SU-DHL-6 (cell line): ENCODE results near the gene MCM9.

Source experiments
- H2AFZ ChIP-seq: fragments of 200-600 bp; sonication (generic); 2 replicates; pipeline ENCODE4 v1.6.1; 2014; ENCODE audit warnings: low read depth, mild to moderate bottlenecking, moderate library complexity, mixed read lengths, antibody characterized with exemption, low read length; ENCODE audit not compliant: severe bottlenecking
- H3F3A ChIP-seq: fragments of 200-600 bp; shearing (Covaris generic); 2 replicates; pipeline ENCODE4 v1.6.0; 2016; ENCODE audit warnings: antibody characterized with exemption, mild to moderate bottlenecking; ENCODE audit not compliant: insufficient read depth
- H3K27ac ChIP-seq: fragments of 200-600 bp; sonication (generic); 2 replicates; pipeline ENCODE4 v1.5.1; 2016; ENCODE audit warnings: low read depth, mild to moderate bottlenecking, low read length, moderate library complexity, mixed read lengths
- H3K27me3 ChIP-seq: fragments of 200-600 bp; sonication (generic), shearing (Covaris generic); 2 replicates; pipeline ENCODE4 v1.6.0; 2014; ENCODE audit warnings: mild to moderate bottlenecking, low read length
- H3K36me3 ChIP-seq: fragments of 200-600 bp; sonication (generic); 2 replicates; pipeline ENCODE4 v1.6.1; 2014; ENCODE audit warnings: mild to moderate bottlenecking, low read length, mixed read lengths
- H3K4me2 ChIP-seq: fragments of 300-600, 200-600 bp; shearing (Covaris generic), sonication (generic); 2 replicates; pipeline ENCODE4 v1.6.0; 2014; ENCODE audit warnings: low read length, low read depth, mild to moderate bottlenecking; ENCODE audit not compliant: poor library complexity, severe bottlenecking
- H3K4me3 ChIP-seq: fragments of 200-600 bp; sonication (generic); 2 replicates; pipeline ENCODE4 v1.5.1; 2014; ENCODE audit warnings: antibody characterized with exemption, low read length, mild to moderate bottlenecking, mixed read lengths; ENCODE audit not compliant: insufficient read depth, poor library complexity, severe bottlenecking
- H3K79me2 ChIP-seq: fragments of 200-600 bp; sonication (generic); 2 replicates; pipeline ENCODE4 v1.6.1; 2014; ENCODE audit warnings: mild to moderate bottlenecking, low read length, moderate library complexity; ENCODE audit not compliant: insufficient read depth
- H3K9ac ChIP-seq: fragments of 200-600 bp; sonication (generic); 2 replicates; pipeline ENCODE4 v1.7.0; 2014; ENCODE audit warnings: mild to moderate bottlenecking, low read length
- H3K9me2 ChIP-seq: fragments of 200-600 bp; sonication (generic); replicated peaks from 2 replicates; pipeline ENCODE4 v1.6.1; 2014; ENCODE audit warnings: low read length; ENCODE audit not compliant: insufficient read depth
- H3K9me3 ChIP-seq: fragments of 200-600 bp; sonication (generic); 2 replicates; pipeline ENCODE4 v1.6.1; 2014; ENCODE audit warnings: low read length, mixed read lengths; ENCODE audit not compliant: insufficient read depth
- H4K20me1 ChIP-seq: fragments of 200-600 bp; sonication (generic); 2 replicates; pipeline ENCODE4 v1.6.1; 2014; ENCODE audit warnings: low read depth, mild to moderate bottlenecking, antibody characterized with exemption, low read length, moderate library complexity, mixed read lengths
- CTCF ChIP-seq: fragments of 200-600 bp; sonication (generic); IDR thresholded peaks from one replicate; pipeline ENCODE4 v1.5.1; 2017; ENCODE audit warnings: antibody characterized with exemption, mild to moderate bottlenecking, low read length, moderate library complexity; ENCODE audit not compliant: insufficient read depth, poor library complexity, severe bottlenecking
- EZH2phosphoT487 ChIP-seq: fragments of 200-600 bp; sonication (generic), shearing (Covaris generic); conservative IDR thresholded peaks from 2 replicates; pipeline ENCODE4 v1.6.1; 2018; ENCODE audit warnings: mild to moderate bottlenecking, antibody characterized with exemption, low read length, moderate library complexity, mixed read lengths

Gene MCM9

GRCh38 chr6:118971682-118972081, 36.7 kb upstream of the MCM9 start:
- no peak for TF ChIP-seq EZH2phosphoT487
- no peak for TF ChIP-seq CTCF
- H3K27me3 ChIP-seq: no peaks in the 10 kb centered on the region
- no peak overlapping the region for H2AFZ ChIP-seq
- H3K79me2 ChIP-seq: no peaks in the 10 kb centered on the region
- no peak overlapping the region for H3K27ac ChIP-seq
- no peak overlapping the region for H3K4me2 ChIP-seq
- H3K9ac ChIP-seq: no peak overlapping the region
- H3K36me3 ChIP-seq: no peaks in the 10 kb centered on the region
- no peaks in the 10 kb centered on the region for H3F3A ChIP-seq
- H3K9me3 ChIP-seq: no peaks in the 10 kb centered on the region
- H3K4me3 ChIP-seq: no peak overlapping the region
- H3K9me2 ChIP-seq: no peaks in the 10 kb centered on the region
- H4K20me1 ChIP-seq: no peaks in the 10 kb centered on the region

- Histone ChIP-seq H3K79me2 (no peaks in the 10 kb centered on the region), H4K20me1 (no peaks in the 10 kb centered on the region), H3K36me3 (no peaks in the 10 kb centered on the region), H3K27ac (no peak overlapping the region), H2AFZ (no peak overlapping the region), H3K9me3 (no peaks in the 10 kb centered on the region), H3K4me2 (no peak overlapping the region), H3K9me2 (no peaks in the 10 kb centered on the region), H3K4me3 (no peak overlapping the region), H3K9ac (no peak overlapping the region), H3K27me3 (no peaks in the 10 kb centered on the region), H3F3A (no peaks in the 10 kb centered on the region)
- TF ChIP-seq EZH2phosphoT487: no peak
- no peak for TF ChIP-seq CTCF
Observed at GRCh38 chr6:118970866-118971265, 35.9 kb upstream of the MCM9 start.

- H3K4me3 ChIP-seq: no peak overlapping the region
- H3K9ac ChIP-seq: no peak overlapping the region
- no peak overlapping the region for H3K4me2 ChIP-seq
- no peaks in the 10 kb centered on the region for H3F3A ChIP-seq
- no peaks in the 10 kb centered on the region for H3K36me3 ChIP-seq
- H3K79me2 ChIP-seq: no peaks in the 10 kb centered on the region
- H3K27me3 ChIP-seq: no peaks in the 10 kb centered on the region
- H3K9me3 ChIP-seq: no peaks in the 10 kb centered on the region
- H4K20me1 ChIP-seq: no peaks in the 10 kb centered on the region
- TF ChIP-seq EZH2phosphoT487: no peak
- TF ChIP-seq CTCF: no peak
- H3K9me2 ChIP-seq: no peaks in the 10 kb centered on the region
- H3K27ac ChIP-seq: no peak overlapping the region
- no peak overlapping the region for H2AFZ ChIP-seq
Observed at GRCh38 chr6:118968416-118968815, 33.5 kb upstream of the MCM9 start.

GRCh38 chr6:118967239-118967638, 32.3 kb upstream of the MCM9 start:
- Histone ChIP-seq H3K36me3 (no peaks in the 10 kb centered on the region), H3F3A (no peaks in the 10 kb centered on the region), H3K4me3 (no peak overlapping the region), H3K27ac (no peak overlapping the region), H3K9me2 (no peaks in the 10 kb centered on the region), H3K4me2 (no peak overlapping the region), H2AFZ (no peak overlapping the region), H3K9me3 (no peaks in the 10 kb centered on the region), H4K20me1 (no peaks in the 10 kb centered on the region), H3K9ac (no peak overlapping the region), H3K27me3 (no peaks in the 10 kb centered on the region), H3K79me2 (no peaks in the 10 kb centered on the region)
- TF ChIP-seq CTCF: no peak
- no peak for TF ChIP-seq EZH2phosphoT487
